HG02623 (cell line): ENCODE measurements around the gene CASR.

Experiments
- ATAC-seq: cut with Tn5 transposase; IDR thresholded peaks from one replicate; pipeline ENCODE4 v1.9.1; 2021; ENCODE audit warnings: moderate library complexity; ENCODE audit not compliant: unreplicated experiment

The CASR gene

GRCh38 chr3:122213650-122214049 is 30.2 kb downstream of the CASR start:
- no peak for ATAC-seq

GRCh38 chr3:122214711-122215110 is 31.2 kb downstream of the CASR start:
- no peak for ATAC-seq

DNA sequence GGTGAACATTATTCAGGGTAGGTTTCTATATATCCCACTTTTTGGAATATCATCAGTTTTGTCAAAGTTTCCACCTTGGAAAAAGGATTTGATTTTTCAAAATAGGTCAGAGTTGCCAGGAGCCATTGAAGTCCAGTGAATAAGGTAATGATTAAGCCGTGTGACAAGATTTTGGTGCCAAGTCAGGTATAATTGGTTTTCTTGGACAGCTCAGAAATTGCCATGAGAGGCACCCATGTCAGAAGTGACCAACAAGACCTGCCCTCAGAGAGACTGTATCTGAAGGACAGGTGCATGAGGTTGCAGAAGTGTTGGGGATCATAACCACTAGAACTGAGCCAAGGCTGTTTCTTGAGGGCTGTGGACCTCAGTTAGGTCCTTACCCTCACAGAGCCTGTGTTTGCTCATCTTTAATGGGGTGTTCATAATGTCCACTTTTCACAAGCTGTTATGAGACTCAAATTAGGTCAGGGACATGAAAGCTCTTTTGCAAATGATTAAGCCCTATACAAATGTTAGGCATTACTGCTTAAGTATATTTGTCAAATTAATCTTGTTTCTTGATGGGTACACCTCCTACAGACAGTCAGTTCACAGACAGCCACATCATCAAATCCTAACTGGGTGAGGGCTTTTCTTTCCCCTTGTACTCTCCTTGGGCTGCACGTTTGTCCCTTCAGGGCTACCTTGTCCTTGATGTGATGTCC is 32.3 kb downstream of the CASR start:
- no peak for ATAC-seq

GRCh38 chr3:122217901-122218300 is 34.4 kb downstream of the CASR start:
- no peak for ATAC-seq

GRCh38 chr3:122219242-122219872 is 35.9 kb downstream of the CASR start:
- no peak for ATAC-seq

- ATAC-seq = no peak
Observed at GRCh38 chr3:122227036-122227781, 43.7 kb downstream of the CASR start.

DNA sequence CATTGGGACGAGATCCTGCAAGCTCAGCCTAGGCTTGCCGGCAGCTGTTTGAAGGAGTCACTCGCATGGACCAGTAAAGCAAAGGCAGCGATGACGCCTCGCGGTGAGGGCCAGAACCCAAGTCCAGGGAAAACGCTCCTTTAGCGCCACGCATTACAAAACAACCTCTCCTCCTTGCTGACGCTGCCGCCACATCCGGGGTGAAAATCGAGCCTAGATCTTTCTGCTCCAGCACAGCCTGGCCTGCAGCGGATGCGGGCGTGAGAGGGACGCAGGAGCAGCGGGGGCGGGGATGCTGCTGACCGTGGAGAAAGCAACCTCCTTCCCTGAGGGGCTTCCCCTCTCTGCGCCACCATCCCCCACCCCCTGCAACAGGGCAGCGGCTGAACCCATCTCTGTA is 46.7 kb downstream of the CASR start:
- no peak for ATAC-seq

DNA sequence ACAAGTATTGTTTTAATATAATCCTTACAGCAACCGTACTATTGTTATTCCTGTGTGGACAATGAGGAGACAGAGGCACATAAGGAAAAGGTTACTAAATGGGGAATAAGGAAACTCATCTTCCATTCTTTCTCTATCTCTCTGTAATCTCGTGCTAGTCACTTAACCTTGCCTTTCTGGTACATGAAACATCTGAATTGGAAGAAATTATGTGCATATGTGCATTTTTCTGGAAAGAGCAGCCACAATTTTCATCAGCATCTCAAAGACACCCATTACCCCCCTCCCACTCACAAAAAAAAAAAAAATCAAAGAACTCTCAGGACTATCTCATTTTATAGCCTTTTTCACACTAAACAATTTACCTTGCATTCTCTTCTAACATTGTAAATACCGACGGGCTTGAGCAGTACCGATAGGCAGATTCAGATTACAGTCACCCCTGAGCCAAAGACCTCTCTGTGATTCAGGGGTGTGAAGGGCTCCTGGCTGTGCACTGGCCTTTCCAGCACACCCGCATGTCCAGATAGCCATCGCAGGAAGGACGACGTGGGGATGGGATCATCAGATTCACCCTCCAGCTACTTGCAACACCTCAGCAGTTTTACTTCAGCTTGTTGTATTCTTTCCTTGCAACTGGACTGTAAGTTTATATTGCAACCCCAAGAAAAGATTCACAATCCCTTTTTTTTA is 48.1 kb downstream of the CASR start:
- no peak for ATAC-seq

DNA sequence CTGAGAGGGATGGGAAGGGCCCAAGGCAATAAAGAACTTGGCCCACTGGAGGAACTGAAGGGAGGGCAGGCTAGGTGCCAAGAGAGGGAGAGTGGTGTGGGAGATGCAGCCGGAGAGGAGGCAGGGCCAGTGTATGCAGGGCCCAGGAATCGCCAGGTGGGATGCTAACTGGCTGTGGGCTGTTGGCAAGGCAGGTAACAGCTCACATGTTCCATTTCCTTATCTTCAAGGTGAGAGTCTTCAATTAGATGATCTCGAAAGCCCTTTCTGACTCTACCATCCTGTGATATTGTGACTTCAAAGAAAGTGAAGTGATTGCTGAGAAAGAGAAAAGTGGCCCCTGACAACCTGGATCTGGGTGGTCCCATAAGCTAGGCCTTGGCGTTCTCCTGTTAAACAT is 49.0 kb downstream of the CASR start:
- ATAC-seq = no peak

- peak; percentile 53 for ATAC-seq
Observed at GRCh38 chr3:122233101-122233952, 49.9 kb downstream of the CASR start.

- ATAC-seq = no peak
Observed at GRCh38 chr3:122234117-122234516, 50.6 kb downstream of the CASR start.

- ATAC-seq = peak; percentile 36
Observed at GRCh38 chr3:122235147-122235546, 51.7 kb downstream of the CASR start.

GRCh38 chr3:122239112-122239511 is 55.6 kb downstream of the CASR start:
- ATAC-seq = no peak

GRCh38 chr3:122245513-122246174 is 62.2 kb downstream of the CASR start:
- ATAC-seq = no peak

DNA sequence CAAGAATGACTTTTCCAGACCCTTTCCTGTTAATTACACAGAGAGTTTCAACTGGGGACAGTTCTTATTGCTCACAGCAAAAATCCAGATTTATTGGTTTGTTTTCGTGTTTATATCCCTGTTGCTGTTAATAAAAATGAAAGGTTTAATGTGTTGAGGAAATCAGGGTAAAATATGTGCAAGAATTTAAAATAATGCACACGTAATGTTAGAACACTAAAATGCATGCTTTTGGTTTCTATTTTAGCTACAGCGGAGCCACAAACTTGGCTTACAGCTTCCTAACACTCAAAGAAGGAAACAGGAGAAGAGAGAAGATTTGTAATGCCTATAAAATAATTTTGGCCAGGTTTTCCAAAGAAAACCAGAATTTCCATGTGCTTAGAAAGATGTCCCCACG is 62.7 kb downstream of the CASR start:
- no peak for ATAC-seq

- ATAC-seq = peak; percentile 10
Observed at GRCh38 chr3:122247087-122247824, 63.8 kb downstream of the CASR start.

DNA sequence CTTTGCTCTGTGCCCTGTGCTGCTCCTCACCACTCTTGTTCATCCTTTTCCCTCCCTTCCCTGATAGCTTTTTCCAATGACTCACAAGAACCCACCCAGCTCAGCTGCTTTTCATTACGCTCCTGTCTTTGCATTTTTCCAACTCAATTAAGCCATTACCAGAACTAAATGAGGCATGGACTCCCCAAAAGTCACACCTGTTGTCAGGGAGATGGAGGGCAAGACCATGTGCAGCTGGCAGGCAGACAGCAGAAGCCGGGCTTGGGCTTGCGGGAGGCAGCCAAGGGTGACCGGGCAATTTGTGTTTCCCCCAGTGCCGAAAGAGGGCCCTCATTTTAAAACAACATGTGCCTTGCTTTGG is 64.3 kb downstream of the CASR start:
- ATAC-seq = peak; percentile 53

- ATAC-seq = no peak
Observed at GRCh38 chr3:122251428-122251827, 68.0 kb downstream of the CASR start.

GRCh38 chr3:122253581-122253980 is 70.1 kb downstream of the CASR start:
- no peak for ATAC-seq
